GM18867 (cell line): ENCODE measurements around the gene SERPINE3.

Experiments
- ATAC-seq: cut with Tn5 transposase; IDR thresholded peaks from one replicate; pipeline ENCODE4 v1.9.1; 2021; ENCODE audit warnings: mild to moderate bottlenecking, moderate library complexity; ENCODE audit not compliant: unreplicated experiment

SERPINE3 gene

DNA sequence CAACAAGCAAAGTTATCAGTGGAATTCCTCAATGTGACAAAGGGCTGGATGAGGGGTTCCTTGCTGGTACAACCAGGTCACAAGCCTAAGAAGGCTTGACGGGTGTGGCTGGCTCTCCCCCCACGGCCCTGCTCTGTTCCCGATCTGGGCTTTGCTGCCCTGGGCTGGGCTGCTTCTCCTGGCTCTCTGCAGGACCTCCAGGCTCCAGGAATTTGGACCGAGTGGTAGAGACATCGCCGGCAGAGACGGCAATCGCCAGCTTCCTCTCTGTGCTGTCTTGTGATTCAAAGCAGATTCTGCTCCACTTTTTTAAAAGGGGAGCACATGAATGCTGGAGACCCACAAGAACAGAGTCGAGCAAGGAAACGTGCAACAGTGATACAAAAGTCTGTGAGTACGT, at the start of gene SERPINE3:
Gene SERPINE3, plus strand, starts transcription at position 338 of the 400 bp plus-strand sequence. CDS start 1,401 bp downstream, outside the sequence.
- ATAC-seq: no peak

DNA sequence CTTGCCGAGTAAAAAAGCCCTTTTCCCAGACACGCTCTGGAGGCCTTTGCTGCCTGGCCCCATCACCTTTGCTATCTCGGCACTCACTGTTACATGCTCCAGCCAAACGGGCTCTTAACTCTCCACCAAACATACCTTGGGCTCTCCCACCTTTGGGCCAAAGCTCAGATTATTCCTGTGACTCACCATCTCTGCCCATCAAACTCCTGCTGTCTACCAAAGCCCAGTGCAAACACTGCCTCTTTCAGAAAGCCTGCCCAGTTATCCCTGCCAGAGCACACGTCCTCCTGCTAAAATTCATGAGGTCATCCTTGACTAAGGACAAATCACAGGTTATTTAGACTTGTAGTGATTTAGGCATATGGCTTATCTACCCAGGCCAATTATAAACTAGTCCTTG, 48.1 kb upstream of the SERPINE3 start:
- ATAC-seq: no peak

DNA sequence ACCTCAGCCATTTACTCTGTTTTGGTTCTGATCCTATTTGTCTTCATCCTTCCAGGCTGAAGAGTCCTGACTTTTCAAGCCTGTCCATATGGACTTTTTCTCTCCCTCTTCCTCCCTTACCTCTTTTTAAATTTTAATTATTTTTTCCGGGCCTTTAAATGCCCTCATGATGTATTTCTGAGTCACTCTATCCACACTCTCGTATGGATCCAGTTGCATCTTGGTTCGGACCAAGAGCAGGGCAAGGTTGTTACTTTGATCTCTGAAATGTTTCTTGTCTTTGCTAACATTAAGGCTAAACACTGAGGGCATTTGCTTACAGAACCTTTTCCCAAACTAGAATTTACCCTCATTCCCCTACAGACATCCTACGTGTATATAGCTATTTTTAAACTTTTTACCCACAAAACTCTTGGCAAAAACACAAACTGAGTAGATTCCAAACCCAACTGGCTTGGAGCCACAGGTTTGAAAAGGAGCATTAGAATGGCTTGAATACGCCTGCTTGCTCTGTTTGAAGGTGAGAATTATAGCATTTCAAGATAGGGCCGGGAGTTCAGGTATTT, 47.4 kb upstream of the SERPINE3 start:
- ATAC-seq: no peak

DNA sequence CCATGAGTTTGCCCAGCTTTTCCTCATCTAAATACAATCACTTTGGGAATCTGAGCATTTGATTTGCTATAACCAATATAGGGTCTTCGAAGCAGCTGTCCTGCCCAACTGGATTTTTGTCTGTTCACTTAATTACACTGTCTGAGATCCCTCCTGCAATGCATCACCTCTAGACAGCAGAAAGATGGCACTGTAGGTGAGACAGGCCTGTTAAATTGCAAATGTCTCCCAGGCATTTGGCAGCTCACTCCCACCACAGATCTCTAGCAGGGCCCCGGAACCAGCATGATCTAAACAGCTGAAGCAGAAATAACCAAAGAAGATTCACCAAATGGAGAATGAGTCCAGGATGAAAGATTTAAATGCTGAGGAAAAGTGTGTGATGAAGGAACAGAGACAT, 41.9 kb upstream of the SERPINE3 start:
- no peak for ATAC-seq

DNA sequence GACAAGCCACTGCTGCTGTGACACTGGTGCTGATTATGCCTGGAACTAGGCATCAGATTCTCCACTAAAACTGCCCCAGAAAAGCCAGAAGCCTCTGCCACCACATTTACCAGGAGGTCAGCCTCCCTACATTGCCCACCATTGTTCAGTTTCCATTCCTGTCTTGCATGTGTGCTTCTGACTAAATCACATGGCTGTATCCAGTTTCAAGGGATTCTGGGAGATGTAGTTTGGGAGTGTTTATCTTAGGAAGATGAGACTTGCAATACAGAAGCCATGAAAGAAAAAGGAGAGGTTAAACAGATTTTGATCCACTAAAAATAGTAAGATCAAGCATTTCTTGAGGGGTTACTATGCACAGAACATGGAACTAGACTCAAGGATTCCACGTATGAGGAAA, 40.7 kb upstream of the SERPINE3 start:
- ATAC-seq: no peak

DNA sequence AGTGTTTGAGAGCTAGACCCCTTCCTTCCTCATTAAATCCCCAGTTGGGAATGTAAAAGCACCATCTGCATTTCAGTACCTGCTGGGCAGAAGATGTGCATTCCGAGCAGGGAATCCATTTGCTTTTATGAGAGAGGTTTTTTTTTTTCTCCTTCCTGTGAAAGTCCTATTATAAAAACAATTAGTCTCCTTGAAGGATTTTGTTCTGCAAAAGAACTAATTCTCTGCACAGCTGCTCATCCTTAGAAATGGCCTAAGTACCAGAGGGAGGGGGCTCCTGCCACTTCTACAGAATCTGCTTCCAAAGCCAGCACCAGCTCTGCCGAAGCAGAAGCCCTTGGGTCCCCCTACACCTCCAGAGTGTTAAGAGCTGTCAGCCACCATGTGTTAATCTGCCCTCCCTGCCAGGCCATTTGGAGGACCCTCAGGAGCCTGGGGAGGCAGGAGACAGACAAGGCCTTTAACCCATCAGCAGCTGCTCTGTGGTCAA, 36.4 kb upstream of the SERPINE3 start:
- ATAC-seq: no peak

DNA sequence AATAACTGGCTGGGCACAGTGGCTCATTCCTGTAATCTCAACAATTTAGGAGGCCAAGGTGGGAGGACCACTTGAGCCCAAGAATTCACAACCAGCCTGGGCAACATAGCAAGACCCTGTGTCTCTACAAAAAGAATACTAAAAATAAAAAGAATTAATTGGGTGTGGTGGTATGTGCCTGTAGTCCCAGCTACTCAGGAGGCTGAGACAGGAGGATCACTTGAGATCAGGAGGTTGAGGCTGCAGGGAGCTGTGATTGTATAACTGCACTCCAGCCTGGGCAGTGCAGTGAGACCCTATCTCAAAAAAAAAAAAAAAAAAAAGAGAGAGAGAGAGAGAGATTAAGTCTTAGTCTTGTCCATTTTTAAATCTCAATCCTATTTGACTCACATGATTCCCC, 35.6 kb upstream of the SERPINE3 start:
- ATAC-seq: no peak

DNA sequence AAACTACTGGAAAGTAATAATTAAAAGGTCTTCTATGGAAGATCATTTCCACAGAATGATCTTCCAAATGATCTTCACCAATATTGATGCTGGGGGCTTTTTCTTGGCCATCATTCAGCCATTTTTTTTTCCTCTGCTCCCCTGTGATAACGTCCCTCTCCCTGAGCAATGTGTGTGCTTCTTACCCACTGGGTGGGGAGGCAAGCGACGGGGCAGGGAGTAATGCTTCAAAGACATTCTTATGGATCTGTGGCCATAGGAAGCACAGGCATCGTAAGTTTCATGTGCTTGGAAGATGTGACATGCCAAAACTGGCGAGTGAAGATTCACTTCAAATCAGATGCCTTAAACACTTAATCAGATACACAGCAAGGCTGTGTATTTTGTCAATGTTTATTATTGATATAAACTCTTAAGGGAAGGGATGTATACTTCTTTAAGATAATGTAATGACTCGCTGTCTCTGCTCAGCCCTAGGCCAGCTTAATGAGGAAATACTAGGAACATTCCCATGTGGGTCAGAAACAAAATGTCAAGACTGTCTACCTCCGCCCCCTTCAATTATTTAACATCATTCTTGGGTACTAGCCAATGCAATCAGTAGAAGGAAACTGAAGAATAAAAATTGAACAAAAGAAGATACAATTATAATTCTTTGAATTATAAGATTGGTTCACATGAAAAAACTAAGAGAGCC, 34.1 kb upstream of the SERPINE3 start:
- ATAC-seq: no peak

DNA sequence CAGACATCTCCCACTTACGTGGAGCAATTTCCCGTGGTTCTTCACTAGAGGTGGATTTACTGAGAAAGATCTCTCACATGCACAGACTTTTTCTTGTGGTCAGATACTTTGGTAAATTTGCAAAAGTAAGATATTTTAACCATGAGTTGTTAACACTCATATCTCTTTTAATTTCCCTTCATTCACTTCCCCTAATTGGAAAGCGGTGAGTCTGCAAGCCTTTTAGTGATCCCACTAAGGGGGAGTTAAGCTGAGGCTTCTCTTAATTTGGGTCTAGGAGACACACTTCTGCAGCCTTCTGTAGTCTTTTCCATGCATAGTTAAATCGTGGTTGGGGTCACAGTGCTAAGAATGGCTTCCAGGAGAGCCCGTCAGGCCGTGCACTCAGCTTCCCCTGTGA, 30.7 kb upstream of the SERPINE3 start:
- ATAC-seq: no peak

DNA sequence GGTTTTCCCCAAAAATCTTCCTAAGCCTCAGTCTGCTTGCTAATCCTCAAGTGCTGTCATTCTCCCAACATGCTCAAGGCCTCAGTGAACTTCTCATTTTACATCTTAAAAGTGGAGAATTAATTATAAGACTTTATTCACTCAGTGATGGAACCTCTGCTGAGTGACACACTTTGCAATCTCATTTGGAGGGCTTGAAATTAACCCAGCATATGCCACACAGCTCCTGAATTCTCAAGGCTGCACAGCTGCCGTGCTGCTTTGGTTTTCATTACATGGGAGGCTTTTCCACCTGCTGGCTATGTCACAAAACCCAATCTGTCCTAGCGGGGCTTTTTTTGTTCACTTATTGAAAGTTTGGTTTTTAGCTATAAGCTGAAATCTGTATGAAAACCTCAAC, 28.3 kb upstream of the SERPINE3 start:
- ATAC-seq: no peak

DNA sequence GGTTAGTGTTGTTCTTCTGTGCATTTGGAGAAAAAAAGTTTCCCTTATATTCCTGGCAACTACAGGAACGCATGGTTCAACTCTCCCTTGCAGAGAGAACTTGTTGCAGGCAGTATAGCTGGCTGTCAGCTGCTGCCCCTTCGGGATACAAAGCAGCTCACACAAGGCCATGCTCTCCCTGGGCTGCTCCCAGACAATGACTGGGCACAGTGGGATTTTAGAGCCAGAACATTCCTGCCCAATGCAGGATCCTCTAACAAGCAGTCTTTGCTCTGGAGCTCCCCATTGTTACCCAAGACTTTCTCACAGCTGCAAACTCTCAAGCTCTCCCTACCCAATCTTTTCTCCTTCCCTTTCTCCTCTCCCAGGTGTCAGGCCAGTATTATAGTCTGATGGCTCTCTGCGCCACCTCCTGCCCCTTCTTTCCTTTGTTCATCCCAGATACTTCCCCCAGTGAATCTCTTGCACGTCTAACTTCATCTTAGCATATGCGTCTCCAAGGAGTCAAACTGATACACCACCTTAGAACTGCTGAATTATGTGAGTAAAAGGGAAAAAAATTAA, 27.5 kb upstream of the SERPINE3 start:
- ATAC-seq: no peak

DNA sequence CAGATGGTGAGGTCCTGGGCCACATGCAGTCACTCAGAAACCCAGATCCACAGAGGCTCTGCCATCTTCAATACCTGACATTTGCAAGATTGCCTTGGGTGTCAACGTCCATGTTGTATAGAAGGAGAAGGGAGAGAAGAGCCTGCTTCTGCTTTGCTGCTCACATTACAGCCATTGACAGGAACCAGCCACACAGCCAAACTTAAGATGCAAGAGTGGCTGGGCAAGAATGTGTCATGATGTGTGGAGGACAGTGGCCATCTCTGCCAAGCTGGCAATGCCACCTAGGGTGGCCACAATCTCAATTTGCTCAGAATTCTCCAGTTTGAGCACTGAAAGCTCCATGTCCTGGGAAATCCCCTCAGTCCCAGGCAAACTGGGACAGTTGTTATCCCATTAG, 25.9 kb upstream of the SERPINE3 start:
- no peak for ATAC-seq

DNA sequence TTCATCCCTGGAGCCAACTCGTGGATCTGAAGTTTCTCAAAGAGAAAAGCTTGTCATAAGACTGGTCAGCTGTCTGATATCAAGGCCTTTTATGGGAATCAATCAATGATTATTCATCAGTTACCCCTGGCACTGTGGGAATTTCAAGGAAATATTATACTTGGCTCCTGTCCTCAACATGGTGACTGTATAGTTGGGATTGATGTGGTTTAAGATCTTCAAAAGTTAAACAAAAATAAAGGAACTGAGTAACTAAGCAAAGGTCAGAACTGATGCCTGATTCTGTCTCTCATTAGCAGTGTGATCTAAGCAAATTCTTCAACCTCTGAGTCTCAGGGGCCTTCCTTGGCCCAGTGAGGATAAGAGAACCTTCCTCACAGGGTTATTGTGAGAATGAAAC, 22.2 kb upstream of the SERPINE3 start:
- no peak for ATAC-seq

DNA sequence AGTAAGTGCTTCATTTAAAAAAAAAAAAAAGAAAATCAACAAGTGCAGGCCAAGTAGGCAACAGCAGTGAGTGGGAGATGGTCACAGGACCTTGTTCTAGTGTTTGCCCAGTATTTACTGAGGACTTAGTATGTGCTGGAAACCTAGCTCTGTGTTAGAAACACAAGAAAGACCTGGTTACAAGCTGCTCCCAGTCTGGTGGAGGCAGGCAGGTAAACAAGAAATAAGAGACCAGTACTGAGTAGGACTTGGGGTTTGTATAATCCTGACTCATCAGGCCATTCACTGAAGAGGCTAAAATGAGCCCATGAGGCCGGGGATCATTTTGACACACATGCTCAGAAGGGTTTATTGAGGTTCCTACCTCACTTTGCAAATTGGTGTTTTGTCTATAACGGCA, 21.5 kb upstream of the SERPINE3 start:
- ATAC-seq: no peak

DNA sequence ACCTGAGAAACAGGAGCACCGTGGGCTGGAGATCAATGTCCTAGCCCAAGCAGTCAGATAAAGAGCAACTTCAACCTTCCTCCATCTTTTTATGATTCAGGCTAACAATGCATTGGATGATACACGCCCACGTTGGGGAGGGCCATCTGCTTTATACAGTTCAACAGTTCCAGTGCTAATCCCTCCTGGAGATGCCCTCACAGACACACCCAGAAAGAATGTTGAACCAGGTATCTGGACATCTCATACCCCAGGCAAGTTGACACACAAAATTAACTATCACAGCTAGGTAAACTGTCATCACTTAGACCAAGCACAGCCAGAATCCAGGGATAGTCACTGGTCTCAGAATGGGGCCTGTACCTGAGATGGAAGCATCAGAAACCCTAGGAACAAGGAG, 20.6 kb upstream of the SERPINE3 start:
- no peak for ATAC-seq

DNA sequence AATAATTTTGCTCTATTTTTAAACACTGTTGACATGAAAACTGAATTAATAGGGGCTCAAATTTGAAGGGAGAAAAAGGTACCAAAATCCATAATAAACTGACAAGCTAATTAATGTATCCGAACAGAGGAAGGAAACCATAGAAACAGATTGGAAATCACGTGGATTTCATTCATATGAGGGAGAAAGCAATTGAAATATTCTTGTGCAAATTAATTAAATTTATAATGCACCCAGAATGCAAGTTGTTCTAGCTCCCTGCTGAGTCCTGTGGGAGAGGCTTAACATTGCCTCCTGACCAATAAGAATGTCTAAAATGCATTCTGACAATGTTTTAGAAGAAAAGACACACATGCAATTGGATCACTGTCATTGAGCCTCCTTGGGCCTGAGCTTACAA, 17.7 kb upstream of the SERPINE3 start:
- ATAC-seq: no peak

DNA sequence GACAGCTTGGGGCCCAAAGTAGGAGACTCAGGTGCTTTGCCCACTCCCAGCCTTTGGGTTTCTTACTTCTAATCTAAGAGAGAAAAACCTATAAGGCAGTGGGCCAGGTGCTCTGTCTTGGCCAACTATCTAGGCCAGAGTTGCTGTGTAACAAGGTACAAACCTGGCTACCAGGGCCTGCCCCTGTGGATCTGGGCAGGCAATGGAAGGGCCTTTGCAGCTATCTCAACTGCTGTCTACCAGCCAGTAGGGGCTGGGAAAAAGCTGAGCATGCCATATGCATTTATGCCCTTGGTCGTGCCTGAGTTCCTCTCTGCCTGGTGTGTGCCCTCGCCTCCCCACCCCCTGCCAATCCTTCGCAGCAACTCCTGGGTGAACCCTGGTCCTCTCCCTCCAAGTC, 16.7 kb upstream of the SERPINE3 start:
- ATAC-seq: no peak

DNA sequence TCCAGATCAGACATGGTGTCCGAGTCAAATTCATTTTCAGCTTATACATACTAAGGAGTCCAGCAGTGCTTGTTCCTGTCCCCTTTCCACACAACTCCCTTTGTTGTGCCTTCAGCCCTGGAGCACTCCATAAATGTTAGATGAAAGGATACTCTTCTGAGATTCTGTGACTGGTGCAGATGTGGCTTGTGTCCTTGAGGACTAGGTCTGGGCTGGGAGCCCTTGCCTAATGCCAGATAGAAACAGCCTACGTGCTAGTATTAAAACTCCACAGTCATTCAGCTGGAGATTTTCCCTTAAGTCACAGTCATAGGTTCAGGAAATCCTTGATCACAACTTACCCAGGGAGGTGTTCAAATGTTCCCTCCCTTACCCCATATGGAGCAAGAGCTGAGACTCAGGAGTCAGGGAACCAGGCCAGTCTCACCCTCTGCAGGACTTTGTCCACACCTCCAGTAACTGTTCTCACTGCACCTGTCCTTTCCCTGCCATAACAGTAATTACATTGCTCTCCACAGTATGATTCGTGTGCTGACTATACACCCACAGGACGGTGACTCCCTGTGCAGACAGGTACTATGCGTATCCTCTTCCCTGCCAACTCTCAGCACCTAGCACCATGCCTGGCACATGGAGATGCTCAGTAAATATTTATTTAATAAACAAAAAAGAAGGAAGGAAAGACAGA, 15.5 kb upstream of the SERPINE3 start:
- no peak for ATAC-seq

DNA sequence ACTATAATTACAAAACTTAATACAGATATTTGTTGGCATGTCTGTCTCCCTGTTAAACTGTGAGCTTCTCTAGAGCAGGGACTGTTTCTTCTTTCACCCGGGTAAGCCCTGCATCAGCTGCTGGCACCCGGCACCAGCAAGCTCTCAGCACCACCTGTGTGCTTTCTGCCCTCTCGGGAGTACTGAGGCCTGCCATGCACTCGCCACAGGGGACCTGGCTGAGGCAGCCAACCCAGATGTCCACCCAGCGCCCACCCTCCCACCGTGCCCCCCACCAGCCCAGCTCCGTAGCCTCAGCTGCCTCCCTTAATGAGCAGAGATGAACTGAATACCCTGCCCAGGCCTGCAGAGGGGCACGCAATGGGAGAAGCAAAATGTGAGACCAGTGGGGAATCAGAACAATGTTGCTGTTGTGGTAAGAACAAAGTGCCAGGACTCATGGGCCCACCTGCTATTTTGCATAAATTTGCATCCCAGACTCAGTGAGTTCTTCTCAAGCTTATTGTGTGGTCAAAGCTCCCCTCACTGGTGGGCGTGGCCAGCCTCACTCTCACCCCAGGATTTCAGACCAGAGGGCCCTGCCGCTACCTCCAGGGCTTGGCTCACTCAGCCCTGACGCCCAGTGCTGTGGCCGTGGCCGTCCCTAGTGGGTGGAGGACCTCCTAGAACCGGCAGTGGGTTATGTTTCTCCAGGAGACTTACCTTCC, 14.6 kb upstream of the SERPINE3 start:
- no peak for ATAC-seq

DNA sequence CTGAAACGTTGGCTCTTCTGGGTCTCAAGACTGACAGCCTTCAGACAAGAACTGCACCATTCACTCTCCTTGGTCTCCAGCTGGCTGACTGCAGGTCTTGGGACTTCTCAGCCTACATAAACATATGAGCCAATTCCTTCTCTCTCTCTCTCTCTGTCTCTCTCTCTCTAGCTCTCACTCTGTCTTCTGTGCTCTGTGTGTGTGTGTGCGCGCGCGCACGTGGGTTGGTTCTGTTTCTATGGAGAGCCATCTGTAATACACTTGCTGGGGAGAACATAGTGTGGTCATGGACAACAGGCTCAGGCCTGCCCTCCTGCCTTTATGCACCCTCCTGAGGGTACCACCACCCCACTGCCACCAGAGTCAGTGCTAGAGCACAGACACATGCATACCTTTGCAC, 13.7 kb upstream of the SERPINE3 start:
- no peak for ATAC-seq

DNA sequence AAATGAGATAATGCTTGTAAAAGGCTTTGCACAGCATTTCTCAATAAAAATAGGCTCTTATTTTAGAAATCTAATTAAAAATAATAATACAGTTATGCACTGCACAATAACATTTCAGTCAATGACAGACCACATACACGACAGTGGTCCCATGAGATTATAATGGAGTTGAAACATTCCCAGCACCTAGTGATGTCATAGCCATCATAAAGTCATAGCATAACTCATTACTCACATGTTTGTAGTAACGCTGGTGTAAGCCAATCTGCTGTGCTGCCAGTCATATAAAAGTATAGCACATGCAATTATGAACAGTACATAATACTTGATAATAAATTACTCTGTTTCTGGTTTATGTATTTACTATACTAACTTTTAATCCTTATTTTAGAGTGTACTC, 12.7 kb upstream of the SERPINE3 start:
- no peak for ATAC-seq
